ENCODE measurements around the gene GPR15LG.
A peak's percentile ranks its signal among the peaks of the same experiment; 100 is the strongest.
"Not testable (repeated sequence)": the region's sequence is repeated elsewhere in the genome, so short reads cannot be mapped to it uniquely, and the experiment has no call there.

GPR15LG gene

DNA sequence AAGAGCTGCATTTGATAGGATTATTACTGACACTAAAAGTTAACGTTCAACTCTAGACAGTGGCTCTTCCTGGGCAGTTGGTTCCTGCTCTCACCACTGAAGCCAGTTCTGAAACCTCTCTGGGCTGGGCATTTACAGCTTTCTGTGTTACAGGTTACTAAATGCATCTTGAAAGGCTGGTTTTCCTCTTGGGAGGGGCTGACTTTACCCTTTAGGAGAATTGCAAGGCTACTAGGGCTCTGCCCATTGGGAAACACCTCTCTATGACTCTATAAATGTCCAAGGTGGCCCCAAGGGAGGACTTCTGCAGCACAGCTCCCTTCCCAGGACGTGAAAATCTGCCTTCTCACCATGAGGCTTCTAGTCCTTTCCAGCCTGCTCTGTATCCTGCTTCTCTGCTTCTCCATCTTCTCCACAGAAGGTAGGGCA is at the start of gene GPR15LG:
GPR15LG (plus strand) TSS at position 301 of the 429 bp plus-strand sequence; CDS start at position 352, 51 bp downstream.
- no peak for DNase-seq

DNA sequence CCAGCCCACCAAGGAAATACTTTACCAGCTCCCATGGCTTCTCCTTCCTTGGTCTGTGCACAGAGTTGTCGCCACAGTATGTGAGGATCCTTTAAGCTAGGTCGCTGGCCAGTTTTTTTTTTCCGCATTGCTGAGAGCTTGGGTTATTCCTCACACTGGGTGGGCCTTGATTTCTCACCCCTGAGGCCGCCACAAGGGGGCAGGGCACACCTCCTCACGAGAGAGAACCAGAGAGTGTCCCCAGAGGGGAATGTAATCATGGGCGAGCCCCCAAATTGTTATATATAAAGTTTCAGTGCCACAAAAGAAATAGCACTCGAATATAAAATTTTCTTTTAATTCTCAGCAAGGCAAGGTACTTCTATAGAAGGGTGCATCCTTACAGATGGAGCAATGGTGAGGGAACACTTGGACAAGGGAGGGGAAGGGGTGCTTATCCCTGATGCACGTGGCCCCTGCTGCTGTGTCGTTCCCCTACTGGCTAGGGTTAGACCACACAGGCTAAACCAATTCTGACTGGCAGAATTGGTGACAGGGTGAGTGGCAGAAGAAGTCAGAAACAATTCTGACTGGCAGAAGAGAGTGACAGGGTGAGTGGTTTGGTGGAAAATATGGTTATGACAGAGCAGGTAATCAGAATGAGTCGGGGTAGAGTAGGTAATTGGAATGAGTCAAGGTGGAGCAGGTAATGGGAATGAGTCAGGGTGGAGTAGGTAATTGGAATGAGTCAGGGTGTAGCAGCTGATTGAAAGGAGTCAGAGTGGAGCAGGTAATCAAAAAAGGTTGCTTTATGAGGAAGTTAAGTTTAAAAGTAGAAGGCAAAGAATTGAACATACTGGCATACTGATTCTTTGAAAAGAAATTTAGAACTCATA is 47.5 kb upstream of the GPR15LG start:
- not testable (repeated sequence) for DNase-seq

DNA sequence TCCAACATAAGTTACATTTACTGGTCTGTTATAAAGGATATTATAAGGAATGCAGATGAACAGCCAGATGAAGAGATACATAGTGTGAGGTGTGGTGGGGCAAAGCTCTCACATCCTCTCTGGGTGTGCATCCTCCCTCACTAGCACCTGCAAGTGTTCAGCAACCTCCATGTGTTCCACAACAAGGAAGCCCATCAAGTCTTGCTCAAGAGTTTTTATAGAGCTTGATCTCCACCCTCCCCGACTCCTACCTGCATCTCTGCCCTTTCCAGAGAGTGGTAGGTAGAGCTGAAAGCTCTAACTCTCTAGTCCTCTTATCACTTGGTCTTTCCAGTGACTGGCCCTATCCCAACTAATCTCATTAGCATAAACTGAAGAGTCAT is 46.8 kb upstream of the GPR15LG start:
- DNase-seq = no peak

DNA sequence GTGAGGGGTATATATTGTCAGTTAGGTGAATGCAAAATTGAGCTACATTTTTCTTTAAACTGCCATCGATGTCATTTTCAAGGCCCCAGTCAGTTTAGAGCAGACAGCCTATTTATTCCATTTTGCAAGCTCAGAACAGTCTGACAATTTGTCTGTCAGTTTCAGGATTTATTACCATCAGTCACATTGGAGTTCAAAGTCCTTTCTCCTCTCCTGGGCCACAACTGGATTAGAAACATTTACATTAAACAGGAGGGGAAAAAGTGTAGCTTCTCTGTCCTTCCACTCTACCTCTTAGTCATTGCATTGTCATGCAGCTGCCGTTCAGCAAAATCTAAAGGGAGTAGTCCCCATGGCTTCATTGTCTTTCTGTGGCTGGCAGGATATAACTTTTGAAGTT is 37.8 kb upstream of the GPR15LG start:
- no peak for DNase-seq

DNA sequence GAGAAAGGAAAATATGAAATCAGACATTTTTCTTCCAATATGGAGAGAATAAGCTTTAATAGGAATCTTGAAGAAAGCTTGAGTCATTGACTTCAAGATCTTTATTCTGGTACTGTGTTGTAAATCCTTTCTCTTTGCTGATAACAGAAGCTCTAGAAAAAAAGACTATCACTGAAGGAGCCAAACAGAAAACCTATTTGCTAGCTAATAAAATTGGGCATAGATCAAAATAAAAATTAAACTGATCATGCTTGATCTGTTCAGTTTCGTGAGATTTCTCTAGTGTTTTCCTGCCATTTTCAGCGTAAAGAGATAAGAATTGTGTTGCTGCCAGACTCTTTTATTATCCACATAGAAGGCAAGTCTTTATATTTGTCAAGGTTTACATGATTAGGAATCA is 35.8 kb upstream of the GPR15LG start:
- no peak for DNase-seq

DNA sequence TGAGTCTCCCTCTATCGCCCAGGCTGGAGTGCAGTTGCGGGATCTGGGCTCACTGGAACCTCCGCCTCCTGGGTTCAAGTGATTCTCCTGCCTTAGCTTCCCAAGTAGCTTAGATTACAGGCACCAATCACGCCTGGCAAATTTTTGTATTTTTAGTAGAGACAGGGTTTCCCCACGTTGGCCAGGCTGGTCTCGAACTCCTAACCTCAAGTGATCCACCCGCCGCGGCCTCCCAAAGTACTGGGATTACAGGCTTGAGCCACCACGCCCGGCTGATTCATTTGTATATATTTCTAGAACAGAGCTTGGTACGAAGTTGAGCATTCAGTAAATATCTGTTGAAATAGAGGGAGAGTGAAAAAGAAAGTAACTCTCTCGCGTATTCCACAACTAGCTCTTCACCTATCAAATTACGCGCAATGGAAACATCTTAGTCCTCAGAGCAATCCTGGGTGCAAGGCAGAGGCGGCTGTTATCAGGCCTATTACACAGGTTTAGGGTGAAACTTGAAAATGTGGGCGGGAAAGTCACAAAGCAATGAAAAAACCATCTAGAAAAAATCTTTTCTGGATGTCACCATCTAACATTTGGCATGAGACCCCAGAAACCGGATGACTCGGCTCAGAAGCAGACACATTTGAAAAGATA is 35.0 kb upstream of the GPR15LG start:
- no peak for DNase-seq

DNA sequence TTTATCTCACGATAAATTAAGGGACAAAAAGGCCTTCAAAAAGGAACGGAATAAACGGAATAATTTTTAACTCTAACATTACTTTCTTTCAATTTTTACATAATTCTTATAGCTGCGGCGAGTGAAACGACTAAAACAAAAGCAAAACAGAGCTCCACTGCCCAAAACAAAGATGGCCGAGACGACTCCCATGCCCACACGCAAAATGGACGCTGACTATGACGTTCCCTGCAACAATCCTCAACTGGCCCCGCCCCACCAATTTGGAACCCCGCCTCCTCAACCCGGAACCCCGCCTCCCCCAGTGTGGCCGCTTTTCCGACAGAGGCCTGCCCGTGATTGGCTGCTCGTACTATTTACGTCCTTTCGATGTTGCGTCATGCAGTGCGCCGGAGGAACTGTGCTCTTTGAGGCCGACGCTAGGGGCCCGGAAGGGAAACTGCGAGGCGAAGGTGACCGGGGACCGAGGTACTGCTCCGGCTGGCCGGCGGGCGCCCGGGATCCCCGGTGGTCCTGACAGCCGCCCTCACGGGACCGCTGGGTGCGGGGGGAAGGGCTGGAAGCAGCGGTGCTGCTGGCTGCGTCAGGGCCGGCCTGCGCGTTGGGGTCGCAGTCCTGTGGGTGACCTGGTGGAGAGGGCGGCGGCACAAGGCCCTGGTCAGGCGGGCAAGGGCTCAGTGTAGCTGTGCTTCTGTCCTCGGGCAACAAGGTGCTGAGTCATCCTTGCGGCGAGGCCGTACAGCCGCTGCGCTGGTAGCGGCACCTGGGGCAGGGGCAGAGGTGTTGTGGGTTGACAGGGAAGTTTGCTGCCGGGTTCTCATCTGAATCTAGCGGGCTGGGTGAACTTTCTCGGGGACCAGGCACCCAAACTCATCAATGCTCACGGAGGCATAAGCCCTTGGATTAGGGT is 34.2 kb upstream of the GPR15LG start, which contains the start of gene GHITM:
GHITM (plus strand) TSS at position 384 of the 910 bp plus-strand sequence. CDS start 1,992 bp downstream, outside the sequence.
- DNase-seq = peak; percentile 87

DNA sequence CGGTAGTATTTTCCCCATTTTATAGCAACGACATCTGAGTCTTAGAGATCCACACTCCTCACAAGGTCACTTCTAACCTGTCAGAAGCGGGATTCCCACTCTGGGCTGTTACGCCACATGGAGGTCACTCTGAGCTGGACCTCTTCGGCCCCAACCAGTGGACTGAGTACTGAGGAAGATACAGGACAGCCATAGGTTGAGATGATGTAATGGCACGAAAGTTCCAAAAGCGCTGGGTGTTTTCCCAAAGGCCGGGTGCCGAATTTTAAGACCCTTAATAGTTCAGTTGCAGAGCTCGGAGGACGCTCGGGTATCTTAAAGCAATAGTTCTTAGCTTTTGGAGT is 33.6 kb upstream of the GPR15LG start:
- DNase-seq = no peak

DNA sequence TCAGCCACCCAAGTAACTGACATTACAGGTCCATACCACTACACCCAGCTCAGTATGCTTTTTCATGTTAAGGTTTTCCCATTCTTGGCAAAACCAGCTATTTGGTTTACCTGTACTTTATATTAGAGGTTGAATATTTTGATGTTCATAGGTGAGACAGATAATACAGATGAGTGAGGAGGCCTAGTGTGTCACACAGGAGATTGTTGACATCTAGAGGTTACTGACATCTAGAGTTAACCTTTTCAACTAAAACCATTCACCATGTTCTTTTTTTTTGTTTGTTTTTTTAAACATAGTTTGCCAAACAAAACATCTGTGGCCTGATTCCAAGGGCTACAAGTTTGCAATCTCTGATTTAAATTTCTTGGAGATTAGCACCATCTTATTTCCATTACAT is 26.3 kb upstream of the GPR15LG start:
- DNase-seq = no peak

DNA sequence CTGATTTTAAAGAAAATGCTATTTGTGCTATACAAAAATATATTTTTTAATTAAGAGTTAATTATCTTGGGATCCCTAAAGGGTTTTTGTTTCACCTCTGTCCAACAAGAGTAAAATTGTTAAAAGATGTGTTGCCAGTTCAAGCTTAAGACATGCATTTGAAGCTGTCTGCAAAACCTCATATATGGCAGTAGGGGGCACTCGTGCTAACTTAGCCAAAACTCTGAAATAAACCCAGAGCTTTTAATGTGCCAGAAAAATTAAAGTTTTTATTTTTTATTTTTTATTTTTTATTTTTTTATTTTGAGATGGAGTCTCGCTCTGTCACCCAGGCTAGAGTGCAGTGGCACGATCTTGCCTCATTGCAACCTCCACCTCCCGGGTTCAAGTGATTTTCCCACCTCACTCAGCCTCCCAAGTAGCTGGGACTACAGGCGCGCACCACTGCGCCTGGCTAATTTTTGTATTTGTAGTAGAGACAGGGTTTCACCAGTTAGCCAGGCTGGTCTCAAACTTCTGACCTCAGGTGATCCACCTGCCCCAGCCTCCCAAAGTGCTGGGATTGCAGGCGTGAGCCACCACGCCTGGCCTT is 25.5 kb upstream of the GPR15LG start:
- peak; percentile 2 for DNase-seq

DNA sequence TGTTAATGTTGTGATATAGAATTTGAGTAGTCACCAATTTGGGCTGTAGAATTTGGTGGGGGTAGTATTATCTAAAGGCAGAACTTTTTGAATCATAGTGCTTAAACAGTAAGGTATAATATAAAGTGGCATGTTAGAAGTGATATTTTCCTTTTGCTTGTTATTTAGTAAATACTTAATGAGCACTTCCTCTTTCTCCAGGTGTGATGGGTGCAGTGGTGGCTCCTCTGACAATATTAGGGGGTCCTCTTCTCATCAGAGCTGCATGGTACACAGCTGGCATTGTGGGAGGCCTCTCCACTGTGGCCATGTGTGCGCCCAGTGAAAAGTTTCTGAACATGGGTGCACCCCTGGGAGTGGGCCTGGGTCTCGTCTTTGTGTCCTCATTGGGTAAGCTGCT is 23.7 kb upstream of the GPR15LG start:
- no peak for DNase-seq

DNA sequence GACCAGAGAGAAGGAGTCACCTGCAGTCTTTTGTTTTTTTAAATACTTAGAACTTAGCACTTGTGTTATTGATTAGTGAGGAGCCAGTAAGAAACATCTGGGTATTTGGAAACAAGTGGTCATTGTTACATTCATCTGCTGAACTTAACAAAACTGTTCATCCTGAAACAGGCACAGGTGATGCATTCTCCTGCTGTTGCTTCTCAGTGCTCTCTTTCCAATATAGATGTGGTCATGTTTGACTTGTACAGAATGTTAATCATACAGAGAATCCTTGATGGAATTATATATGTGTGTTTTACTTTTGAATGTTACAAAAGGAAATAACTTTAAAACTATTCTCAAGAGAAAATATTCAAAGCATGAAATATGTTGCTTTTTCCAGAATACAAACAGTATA is 20.8 kb upstream of the GPR15LG start:
- no peak for DNase-seq

DNA sequence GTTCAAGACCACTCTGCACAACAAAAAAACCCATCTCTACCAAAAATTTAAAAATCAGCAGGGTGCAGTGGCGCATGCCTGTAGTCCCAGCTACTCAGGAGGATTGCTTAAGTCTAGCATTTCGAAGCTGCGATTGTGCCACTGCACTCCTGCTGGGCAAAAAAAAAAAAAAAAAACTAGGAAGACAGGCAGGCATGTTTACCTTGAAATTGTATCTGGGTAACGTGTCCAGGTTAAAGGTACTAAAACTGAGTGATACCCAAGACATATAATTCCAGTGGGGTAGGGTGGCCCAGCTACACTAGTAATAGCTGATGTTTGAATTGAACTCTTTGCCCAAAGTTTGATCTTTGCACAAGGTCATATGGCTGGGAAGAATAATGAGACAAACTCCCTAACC is 18.1 kb upstream of the GPR15LG start:
- DNase-seq = no peak

DNA sequence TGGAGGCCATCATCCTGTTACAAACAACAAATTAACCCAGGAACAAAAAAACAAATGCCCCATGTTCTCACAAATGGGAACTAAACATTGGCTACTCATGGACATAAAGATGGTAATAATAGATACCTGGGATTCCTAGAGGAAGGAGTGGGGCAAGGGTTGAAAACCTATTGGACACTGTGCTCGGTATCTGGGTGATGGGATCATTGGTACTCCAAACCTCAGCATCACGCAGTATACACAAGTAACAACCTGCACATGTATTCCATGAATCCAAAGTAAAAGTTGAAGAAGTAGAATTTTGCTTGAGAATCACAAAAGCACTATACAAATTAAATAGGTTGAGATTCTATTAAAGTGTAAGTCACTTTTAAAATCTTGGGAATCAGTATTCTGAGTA is 17.6 kb upstream of the GPR15LG start:
- no peak for DNase-seq

DNA sequence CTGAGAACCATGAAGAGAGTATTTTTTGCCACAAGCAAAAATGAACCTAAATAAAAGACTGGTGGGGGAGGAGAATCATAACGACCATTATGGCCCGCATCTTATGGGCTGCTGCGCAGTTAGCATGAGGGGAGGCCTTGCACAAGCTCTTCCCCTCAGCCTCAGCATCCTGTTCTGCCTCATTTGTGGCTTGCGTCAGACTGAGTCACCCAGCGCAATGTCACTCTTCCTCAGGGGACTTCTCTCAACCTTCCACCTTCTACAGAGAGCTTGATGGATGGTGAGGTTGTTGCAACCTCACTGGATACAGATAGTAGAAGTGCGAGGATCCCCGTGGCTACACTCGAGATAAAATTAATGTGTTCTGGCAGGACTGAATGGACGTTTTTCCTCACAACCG is 16.8 kb upstream of the GPR15LG start:
- no peak for DNase-seq

DNA sequence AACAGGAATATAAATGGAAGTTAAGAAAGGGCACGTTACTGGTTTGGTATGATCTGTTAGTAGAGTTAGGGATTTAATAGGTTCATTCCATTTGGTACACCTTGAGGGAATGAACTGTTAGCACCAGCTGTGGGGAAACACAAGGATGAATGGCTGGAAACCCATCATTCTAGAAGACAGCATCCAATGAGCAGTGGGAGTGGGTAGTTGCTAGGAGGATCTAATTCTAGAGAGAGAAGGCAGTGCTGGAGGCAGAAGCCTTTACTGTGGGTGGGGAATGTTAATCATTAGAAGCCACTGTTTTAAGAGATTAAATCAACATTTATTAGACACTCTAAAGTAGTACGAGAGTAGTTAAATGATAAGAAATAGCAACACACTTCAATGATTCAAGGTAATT is 15.5 kb upstream of the GPR15LG start:
- DNase-seq = no peak

DNA sequence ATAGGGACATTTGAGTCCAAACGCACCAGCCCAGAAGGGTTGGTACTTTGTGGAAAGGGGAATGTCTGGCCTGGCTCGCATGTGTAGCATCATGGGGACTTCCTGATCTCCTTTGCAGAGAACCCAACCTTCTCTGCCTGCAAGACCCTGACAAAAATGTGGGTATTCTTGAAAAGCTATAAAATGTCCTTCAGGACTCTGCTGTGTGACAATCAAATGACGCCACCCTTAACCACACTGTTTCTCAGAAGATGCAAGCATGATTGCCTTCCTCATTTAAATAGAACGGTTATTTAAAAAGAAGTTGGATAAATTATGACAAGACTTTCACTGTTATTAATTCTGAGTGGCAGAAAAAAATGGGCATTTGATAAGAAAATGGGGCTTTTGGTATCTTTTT is 15.1 kb upstream of the GPR15LG start:
- no peak for DNase-seq

DNA sequence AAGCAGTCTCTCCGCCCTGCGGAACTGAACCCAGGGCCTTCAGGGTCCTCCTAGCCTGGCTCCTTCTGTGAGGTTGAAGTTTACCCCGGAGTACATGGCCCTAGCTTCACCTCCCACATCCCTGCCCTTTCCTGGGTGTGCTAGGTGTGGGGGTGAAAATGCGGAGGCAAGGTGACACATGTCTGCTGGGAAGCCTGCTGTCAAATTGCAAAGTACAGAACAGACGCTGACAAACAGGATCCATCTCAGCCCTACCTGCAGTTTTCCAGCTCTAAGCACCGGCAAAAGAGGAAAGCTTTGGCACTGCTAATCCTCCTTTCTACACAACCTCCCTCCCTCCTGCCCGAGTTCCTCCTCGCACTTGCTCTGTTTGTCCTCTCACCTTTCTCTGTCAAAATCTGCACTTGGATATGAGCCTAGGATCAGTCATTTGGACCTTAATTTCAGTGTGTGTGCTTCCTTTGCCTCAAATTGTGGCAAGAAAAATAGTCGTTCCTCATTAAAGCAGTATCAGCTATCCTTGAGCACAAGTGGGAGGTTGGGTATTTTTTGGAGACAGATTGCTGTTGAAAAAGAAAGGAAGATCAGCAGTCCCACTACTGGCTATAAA is 14.4 kb upstream of the GPR15LG start:
- no peak for DNase-seq

DNA sequence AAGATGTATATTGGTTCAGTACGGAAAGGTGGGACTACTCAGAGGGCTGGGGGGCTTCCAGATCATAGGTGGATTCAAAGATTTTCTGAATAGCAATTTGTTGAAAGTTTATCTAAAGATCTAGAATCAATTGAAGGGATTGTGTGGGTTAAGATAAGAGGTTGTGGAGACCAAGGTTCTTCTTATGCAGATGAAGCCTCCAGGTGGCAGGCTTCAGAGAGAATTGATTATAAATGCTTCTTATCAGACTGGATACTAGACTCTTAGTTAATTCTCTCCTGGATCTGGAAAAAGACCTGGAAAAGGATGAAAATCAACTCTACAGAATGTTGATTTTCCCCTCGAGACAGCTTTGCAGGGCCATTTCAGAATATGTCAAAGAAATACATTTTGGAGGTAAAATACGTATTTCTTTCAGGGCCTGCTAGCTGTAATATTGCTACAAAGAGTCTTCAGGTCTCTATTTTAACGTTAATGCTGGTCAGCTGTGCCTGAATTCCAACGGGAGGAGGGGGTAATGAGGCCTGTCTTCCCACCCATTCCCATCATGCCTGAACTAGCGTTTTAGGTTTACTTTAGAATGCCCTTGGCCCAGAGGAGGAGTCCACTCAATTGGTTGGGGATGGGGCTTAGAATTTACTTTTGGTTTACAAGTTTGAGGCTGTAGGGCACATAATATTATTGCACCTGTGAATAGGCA is 12.8 kb upstream of the GPR15LG start:
- DNase-seq = no peak

DNA sequence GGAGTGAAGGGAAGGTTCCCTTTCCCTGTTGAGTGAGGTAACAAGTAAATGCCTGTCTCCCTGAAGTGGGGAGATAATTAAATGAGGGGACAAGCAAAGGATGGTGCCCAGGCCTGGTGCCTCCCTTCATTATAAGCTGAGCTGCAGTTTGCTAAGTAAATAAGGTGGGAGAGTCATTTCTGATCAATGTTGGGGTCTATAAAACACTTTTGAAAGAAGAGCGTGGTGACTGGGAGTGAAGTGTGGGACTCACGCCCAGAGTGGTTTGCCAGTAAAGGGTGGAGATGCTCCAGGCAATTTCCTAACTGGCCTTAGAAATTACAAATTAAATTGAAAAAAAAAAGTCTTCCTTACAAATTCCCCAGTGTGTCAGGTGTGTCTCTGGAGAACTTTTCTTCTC is 9.6 kb upstream of the GPR15LG start:
- no peak for DNase-seq

DNA sequence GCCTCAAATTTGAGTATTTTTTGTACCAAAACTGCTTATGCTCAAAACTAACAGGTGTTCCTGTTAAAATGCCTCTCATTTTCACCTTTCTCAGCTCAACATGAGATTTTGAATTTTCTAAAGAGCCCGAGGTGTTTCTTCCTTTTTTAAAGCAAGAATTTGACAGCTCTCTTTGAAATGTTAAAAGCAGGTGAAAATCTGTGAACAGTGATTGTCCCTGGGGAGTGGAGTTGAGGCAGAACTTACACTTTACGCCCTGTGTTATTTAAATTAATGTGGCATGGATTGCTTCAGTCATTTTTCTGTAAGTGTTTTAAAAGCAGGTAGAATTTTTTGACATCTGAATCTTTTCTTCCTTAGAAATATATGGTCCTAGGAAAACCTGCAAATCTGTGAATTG is 9.2 kb upstream of the GPR15LG start:
- DNase-seq = no peak

Measured in DMS 273 treated with DMSO at 0.1 percent for 48 hours (cell line).